Adipose tissue (tissue), 3 donors: Measurements from ENCODE around the gene FATE1. TPM values are rescaled to one million over a fixed set of nuclear protein-coding genes. Genes with fewer than 3 reads are reported as not detected.

ENCODE experiments used
- H3K27ac ChIP-seq: one replicate; pipeline ENCODE4 v1.5.1; 2013; ENCODE audit warnings: low read depth, low read length
- WGBS, 3 donors: extraction: QIAGEN DNeasy Blood & Tissue Kit; methylation state at CpG; one replicate each; pipeline ENCODE4 v1.1.7; 2013; 5-methylcytosine and 5-hydroxymethylcytosine counted together
- polyA plus RNA-seq, 3 donors: library from polyadenylated mRNA; stranded (reverse); fragments of 200-250 nt; gene quantifications; one replicate each; pipeline ENCODE4 v1.2.3, GENCODE V29; 2013
- donor health status: healthy with polysubstance abuse.
- donor health status: Bipolar disorder and iron deficiency.
- donor health status: healthy.

Gene FATE1
- polyA plus RNA-seq, 3 donors = 0.15 TPM; not detected in 2

GRCh38 chrX:151771726-151772125 is 55.9 kb downstream of the FATE1 start:
- H3K27ac ChIP-seq = no peak overlapping the region
- 82 to 86% (median 83%) methylated on average over 3 of the region's 3 CpGs for WGBS, 3 donors

Other genes with a start within 250 kb of the FATE1 start
- not detected for gene PASD1, start 152.4 kb upstream of the FATE1 start, polyA plus RNA-seq
- under 1 TPM; 0.03 to 0.45 (median 0.07) TPM for gene PRRG3, start 20.6 kb upstream of the FATE1 start, polyA plus RNA-seq
- gene CNGA2, start 18.7 kb downstream of the FATE1 start, polyA plus RNA-seq = not detected
- gene MAGEA4, start 196.9 kb downstream of the FATE1 start, polyA plus RNA-seq = not detected